DMS53 (cell line): ENCODE measurements around the gene CLIC6.

Experiments used
- DNase-seq: peaks from one replicate; lab custom pipeline; 2025; lab: John Stamatoyannopoulos, UW

Gene CLIC6

DNA sequence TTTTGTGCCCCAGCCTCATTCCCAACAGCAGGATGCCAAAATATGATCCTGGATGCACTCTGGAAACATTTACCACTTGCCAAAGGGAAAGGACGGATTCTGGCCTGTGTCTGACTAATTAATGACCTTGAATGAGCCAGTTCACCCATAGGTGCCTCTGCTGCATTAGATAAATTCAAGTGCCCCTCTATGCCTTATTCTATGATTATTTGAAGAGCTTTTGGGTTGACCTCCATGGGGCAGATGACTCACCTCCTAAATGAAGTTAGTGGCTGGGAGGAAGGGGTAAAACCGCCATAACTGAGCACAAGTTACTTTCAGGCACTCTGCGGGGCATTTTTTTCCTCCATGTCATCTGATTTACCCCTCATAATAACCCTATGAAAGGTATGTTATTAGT lies 98.1 kb downstream of the CLIC6 start:
- no peak for DNase-seq
